ENCODE results near the gene DGKB.

The DGKB gene

DNA sequence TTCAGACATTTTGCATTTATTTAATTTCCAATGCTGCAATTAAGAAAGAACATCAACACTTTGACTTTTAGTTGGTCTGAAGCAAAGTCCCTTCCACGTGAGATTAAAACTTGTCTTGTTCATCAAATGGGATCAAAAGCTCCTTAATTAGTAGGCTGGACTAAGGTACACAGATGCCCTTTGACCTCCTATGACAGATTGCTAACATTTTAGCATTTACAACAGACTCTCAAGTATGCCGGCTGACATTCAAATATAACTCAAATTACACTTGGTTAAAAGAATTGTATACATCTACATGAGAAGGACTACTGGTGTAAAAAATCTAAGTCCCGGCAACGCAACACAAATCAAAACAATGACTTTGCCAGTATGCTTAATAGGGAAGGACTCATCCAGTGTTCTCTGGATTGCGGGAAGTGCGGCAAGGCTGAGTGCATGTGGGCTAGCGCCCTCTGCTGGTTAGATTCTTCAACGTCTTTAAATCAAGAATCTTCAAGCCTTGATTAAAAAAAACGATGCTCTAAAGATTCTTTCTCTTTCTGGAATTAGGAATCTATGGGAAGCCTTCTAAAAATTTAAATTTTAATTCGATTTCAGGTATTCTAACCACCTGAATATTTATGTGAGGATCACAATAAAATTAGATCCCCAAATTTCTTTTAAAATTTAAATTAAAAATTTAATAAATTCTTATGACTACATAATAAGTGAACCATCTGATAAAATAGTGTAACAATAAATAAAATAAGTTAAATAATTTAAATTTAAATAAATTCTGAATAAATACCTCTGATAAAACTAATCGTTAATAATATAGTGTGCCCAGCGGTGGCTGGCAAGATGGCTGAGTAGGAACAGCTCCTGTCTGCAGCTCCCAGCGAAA is 444.7 kb downstream of the DGKB start:
- DNase-seq (ENCODE audit: low read depth), result peak; percentile 6

DNA sequence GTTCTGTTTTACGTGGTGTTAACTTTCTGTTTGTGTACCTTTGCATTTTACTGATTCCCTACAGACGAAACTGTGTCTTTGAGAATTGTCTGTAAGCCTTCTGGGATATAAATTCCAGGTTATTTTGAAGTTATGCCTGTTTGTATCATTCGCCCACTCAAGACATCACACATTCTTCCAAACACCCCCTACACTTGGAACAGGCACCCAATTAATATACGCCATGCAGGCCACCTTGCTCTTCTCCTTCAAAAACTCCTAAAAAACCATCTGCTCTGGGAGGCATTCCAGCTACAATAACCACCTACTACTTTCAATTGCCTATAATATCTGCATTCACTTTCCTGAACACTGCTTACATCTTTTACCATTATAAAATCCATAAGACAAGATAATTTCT is 453.3 kb downstream of the DGKB start:
- DNase-seq (ENCODE audit: low read depth), result no peak

DNA sequence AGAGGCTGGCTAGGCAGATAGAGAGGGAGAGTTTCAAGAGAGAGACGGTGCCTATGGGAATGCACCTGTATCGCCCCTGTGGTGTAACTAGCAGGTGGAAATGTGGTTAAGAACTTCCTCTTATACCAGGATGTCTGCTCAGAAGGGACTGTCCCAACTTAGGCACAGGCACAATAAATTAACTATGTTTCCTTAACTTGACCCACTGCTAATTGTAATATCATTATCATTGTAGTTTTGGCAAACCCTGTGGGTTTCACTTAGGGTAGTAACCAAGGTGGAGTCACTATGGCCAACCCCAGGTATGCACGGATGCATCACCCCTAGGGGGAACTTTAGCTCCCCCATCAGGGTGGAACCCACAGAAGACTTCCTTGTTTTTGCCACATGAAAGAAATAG is 455.7 kb downstream of the DGKB start:
- no peak for DNase-seq (ENCODE audit: low read depth)

DNA sequence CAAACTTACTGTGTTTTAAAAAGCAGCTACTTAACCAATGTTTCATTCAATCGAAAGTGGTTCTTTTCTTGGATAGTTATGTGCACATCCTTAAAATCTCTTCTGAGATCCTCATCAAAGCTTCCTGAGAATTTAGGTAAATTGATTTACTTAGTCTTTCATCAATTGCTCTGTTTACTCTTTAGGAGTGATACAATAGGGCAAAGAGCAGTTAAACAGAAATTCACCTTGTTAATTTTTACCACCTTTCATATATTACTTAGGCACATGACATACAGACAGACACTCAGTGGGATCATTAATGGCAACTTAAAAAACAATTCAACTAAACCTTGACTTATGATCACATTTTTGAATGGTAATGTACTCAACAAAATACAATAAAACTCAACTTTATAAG is 456.3 kb downstream of the DGKB start:
- DNase-seq (ENCODE audit: low read depth), result no peak

DNA sequence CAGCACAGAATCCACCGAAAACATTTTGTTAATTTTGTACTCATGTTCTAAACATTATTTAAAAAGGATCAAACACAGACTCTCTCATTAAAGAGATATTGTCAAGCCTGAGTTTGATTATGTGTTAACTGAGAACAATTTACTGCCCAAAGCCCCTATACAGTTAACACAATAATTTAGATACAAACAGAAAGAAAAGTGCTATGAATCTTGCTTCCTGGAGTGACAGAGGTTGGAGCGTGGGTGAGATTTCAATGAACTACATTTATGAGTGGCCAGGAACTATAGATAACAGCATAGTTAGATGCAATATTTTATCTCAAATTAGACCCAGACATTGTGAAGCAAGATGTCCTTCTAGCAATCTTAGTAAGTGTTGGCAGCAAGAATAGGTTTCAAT is 464.2 kb downstream of the DGKB start:
- no peak for DNase-seq (ENCODE audit: low read depth)

DNA sequence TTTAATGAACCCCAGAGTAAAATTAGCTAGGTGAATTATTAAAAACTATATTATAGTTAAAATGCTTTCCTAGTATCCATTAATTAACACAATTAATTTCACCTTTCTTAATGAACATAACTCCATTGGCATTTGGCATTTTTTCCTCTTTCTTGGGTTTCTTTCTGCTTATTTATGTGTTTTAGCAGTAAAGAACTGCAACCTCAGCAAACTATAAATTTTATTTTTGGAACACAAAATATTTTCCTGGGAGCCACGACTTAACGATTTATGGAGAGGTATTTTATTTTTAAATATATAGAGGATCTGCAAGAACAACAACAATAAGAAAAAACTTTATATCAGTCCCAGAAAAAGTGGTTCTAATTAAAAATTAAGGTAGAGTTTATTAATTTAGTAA is 465.7 kb downstream of the DGKB start:
- no peak for DNase-seq (ENCODE audit: low read depth)

DNA sequence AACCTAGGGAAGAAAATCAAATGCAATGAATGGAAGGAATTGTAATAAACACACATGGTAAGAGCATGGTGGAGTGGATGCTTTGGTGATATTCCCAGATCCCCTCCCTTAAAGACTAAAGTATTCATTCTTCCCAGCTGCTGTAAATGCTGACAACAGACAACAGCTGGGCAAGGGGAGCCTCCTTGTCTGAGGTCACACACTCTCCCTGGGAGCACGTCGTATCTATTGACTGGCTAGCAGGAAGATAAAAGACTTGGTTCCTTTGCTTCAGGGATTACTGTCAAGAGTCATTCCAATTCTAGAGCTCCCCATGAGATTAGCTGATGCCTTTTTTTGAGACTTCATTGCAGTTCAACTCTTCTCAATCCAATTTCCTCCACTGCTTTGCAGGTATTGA is 469.6 kb downstream of the DGKB start:
- no peak for DNase-seq (ENCODE audit: low read depth)

DNA sequence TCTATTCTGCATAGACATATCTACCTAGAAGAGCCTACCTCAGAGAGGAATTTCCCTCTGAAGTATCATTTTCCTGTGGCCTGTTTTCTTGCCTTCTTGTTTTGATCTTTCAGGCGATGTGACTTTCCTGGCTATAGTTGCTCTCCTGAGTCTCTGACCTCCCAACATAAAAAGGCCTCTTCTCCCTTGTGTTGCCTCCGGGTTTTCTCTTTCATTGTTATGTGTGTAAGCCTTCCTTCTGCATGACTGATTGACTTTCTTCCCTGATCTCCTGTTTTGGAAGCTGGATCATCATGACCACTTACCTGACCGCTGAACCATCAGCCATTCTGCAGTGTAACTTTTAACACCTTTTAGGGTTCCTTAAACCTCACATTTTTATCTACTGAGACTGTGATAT is 471.6 kb downstream of the DGKB start:
- no peak for DNase-seq (ENCODE audit: low read depth)

DNA sequence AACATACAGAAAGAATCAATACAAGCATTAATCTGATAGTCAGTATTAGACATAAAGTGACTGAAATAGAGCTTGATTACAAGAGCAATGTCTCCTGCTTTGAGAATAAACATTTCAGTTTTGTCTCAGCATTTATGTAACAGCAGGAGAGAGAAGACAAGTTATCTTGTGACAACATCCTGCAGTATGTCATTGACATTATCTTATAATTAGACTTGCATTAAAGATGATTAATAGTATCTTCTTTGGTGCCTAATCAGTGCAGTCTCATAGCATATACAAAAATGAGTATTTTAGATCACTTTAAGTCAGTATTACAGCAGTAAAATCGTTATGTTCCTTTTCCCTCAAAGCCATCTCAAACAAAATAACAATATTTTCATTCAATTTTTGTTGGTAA is 477.0 kb downstream of the DGKB start:
- no peak for DNase-seq (ENCODE audit: low read depth)

DNA sequence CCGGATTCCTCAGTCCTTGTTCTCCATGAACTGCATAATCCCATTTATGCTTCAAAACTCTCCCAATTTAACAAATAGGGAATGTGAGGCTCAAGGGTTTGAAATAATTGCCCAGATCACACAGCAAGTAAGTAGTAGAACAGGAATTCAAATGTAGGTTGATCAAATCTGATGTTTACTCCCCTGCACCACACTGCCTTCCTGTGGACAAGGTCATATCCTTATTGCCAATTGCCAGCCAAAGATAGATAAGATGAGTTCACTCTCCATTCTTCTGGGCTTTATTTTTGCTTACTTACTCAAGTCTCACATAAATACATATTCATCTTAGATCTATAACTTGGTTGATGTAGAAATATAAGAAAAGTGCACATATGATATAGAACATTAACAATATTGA is 477.9 kb downstream of the DGKB start:
- DNase-seq (ENCODE audit: low read depth), result no peak

DNA sequence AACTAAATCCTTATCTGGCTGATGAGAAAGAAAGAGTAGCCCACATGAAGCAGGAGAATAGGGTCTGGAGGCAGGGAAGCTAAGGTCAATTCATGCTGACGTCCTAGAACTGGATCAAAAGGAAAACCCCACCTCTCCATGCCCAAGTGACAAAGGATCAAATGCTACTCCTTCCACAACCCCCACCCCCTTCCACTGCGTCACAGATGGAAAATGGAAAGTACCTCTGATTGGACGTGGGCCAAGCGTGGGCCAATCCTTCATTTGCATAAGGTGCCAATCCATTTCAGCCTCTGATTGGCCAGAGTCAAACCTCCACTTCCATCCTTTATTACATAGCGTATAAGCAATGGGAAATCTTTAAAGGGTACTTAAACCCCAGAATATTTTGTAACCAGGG is 481.8 kb downstream of the DGKB start:
- no peak for DNase-seq (ENCODE audit: low read depth)

DNA sequence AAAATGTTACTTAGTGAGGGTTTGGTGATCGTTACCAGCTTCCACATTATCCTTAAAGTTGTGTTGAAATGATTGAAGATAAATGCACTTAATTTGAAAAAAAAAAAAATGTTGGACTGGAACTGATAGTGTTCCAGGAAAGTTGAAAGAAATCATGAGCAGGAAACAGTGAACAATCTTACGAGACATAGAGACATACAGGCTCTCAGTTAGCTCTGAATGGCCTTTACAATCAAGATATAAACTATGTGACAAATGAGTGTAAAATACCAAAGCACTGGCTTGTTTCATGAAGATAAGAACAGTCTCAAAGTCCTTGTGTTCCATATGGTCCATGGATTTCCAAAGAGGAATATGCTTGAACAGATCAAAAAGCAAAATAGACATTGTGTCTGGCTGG is 483.0 kb downstream of the DGKB start:
- DNase-seq (ENCODE audit: low read depth), result no peak

DNA sequence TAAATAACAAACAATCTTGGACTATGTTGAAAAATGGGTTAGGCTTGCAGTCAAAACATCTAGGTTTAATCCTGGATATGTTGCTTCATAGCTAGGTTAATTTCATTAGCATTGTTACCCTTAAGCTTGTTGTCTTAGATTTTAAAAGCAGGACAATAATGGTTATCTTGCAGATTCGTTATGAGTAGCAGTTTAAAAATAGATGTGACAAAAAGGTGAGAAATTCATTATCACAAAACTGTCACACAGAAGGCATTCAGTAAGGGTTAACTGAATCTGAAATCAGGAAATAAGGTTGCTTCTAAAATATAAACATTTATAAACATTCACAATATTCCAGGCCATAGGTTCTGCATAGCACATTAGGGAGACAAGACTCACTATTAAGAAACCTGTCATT is 483.9 kb downstream of the DGKB start:
- no peak for DNase-seq (ENCODE audit: low read depth)

DNA sequence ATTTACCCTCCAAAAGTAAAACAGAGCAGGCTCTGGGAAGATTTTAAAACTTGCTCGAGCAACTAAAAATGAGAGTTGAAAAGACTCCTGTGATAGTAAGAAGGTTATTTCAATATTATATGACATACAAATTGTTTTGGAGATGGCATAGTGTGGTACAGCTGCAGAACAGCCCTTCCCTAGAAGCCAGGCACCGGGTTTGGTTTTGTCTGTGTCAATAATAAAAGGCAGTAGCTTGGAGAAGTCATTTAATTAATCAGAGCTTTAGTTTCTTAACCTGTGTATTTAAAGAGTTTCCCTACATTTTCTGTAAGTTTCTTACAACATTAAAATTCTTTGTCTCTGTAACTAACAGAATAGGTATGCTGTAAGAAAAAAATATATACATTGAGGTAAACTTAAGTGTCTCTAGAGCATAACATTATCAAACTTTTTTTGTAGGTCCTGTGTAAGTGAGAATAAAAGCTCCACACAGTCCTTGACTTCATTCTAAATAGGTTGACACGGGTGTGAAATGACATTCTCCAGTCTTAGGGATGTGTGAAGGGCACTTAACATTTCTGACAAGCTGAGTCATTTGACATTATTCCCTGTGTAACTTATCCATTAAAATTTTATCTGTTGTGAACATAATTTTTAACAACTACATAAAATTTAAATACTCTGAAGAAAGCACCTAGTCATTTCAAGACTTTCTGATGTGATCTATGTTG is 488.1 kb downstream of the DGKB start:
- DNase-seq (ENCODE audit: low read depth), result no peak

DNA sequence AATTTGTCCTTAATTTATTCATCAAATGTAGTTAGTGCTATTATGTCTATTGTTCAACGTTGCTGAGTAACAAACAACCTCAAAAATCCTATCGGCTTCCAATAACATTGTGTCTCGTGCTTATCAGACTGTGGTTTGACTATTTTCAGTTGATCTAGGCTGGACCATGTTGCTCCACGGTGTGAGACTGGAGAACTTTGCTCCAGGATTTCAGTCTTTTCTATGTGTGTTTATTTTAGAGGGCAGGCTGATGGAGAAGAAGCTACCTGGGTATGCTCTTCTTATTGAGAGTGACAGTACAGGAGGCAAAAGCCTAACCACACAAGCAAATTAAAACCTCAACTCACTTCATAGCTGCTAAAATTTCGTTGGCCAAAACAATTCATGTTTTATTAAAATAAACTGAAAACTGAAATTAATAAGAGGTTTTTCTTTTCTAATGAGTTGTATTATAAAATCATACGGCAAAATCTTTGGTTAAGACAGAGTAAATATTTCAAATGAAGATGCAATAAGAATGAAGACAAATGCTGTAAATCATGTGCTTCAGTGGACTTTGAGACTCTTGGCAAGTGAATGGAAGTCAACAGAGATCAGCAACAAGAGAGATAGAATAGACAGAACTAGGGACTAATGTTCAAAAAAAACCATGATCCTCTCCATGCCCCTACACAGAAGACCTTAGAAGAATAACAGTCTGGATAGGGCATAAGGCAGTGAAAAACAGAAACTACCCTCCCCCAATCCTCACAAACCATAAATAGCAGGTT is 495.1 kb downstream of the DGKB start:
- DNase-seq (ENCODE audit: low read depth), result no peak

DNA sequence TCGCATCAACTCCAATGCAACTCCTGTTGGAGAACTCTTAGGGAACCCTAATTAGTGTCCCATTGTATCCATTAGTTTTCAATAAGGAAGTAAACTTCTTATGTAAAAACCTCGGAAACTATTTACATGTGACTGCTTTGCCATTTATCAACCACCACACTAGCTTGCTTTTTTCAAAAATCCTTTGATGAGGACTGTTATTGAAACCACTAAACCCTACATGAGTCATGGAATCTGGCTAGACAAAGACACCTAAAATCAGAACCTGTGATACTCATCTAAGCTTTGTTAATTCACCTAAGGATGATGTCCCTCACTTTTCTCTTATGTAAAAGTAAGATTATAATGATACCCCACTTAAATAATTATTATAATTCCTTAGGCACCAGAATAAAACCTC is 499.0 kb downstream of the DGKB start:
- DNase-seq (ENCODE audit: low read depth), result no peak

DNA sequence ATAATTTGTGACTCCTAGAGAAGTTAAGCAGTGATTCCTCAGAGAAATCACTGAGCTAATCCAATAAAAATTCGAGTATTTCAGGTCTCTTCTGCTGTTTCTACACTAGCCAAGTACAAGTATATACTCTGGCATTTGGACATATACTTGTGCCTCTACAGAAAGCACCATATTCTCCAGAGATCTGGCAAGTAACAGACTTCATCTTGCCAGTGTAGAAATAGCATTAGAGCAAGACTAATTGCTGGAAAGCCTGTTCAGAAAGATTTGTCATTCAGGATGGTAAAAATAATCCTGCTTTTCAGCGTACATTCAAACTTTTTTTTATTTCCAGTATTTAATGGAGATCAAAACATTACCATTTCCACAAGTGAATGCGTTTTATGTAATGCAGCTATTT is 502.3 kb downstream of the DGKB start:
- no peak for DNase-seq (ENCODE audit: low read depth)

DNA sequence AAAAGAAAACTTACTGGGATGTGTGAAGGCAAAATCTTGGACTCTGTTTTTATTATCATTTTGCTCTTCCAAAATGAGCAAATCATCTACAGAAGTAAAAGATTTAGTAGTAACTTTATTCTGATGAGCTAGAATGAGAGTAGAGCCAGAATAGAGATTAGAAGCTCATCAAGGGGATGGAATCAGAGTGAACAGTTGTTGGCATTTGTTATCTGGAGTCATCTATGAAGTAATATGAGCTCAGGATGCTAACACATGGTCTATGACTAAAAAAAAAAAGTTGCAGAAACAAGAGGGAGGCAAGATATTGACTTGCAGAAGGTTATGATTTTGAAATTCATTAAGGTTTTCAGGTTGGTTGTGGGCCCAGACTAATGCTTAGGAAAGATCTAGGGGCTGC is 504.0 kb downstream of the DGKB start:
- no peak for DNase-seq (ENCODE audit: low read depth)

DNA sequence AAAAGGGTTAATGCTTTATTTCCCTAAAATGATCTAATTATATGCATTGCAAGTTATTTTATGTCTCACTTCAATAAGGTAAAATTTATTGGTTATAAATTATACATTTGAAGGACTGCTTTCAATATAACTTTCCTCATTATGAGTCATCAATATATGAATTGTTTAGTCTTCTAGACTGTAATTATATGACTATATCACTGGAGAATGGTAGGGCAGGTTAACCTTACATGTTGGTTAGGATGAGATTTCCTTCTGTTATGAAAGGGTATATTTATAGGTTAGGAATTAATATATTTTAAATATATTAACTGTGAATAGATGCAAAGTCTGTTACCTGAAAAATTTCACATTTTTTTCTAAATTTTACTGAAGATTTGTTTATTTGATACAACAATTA is 506.7 kb downstream of the DGKB start:
- no peak for DNase-seq (ENCODE audit: low read depth)

DNA sequence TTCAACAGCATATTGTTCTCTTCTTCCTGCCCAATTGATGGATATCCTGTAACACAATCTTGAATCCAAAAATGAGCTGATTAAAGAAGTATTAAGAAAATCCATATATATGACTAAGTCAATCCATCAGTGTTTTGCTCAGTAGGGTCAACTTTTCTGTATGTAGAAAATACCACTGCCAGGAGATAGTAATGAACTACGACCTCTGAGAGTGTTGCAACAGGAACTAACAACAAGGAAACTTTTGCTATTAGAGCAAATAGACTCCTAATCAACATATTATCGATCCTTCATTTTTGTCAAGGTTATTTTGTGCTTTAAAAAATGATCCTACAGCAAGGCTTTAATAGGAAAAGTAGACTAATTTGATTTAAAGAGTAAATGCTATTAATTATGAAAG is 507.8 kb downstream of the DGKB start:
- no peak for DNase-seq (ENCODE audit: low read depth)

DNA sequence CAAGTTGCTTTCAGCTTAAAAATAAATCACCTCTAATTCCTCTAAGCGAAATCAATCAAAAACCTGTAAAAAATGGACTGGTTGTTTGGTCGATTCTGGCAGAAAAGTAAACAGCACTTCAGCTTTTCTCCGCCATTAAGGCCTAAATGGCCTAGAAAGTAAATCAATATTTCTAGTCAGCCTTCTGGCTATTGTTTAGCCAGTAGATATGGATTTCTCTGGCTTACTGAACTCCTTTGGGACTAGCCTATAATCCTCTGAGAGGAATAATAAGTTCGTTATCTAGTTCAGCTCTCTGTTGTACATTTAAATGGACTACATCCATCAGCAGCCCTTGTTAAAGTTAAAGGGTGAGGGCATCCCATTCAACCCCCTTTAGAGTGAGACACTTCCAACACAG is 513.0 kb downstream of the DGKB start:
- DNase-seq (ENCODE audit: low read depth), result no peak

DNA sequence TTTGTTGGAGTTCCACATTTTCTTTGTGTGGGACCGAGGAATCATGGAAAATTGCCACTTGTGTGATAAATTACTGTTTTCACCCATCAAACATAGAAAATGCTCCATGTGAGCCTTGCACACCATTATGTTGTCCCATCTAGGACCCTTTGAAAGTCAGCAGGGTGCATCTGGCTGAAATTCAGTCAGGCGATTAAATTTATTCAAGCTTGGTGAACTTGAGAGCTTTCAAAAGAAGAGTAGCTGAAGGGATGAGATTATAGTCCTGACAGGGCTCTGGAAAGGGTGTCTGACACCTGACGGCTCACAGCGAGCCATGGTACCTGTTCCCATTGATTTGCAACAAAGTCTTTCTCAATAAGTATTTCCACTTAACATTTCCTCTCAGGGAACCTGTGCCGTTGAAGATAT is 513.4 kb downstream of the DGKB start:
- no peak for DNase-seq (ENCODE audit: low read depth)

DNA sequence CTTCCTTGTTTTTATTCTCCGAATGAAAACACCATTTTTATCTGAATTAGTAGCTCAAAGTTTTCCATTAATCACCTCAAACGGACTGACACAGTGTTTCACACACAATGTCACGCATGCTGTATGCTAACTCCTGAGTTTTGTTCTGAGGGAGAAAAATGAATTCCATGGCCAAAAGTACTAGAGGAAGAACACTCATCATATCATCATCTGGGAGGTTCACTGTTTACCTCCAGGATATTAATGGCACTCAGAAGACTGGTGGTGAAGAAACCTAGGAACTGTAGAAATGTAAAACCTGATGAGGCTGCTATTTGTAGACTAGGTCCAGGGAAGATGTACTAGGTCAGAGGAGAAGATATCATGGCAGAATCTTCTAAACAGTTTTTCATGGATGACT is 517.5 kb downstream of the DGKB start:
- DNase-seq (ENCODE audit: low read depth), result no peak
